Stromal cell of bone marrow (primary cell): ENCODE measurements around the gene TNN.

Experiments
- DNase-seq: peaks from one replicate; pipeline ENCODE4 v3.0.0-alpha.2; 2012; ENCODE audit warnings: low read depth

TNN gene

GRCh38 chr1:175174309-175175102 is 106.9 kb downstream of the TNN start:
- DNase-seq, result no peak

GRCh38 chr1:175176246-175176645 is 108.6 kb downstream of the TNN start:
- DNase-seq, result no peak

- DNase-seq, result no peak
These were observed 110.4 kb downstream of the TNN start for GRCh38 chr1:175178056-175178455.

- DNase-seq, result no peak
These were observed 110.8 kb downstream of the TNN start for GRCh38 chr1:175178456-175178855.

GRCh38 chr1:175179837-175180590 is 112.4 kb downstream of the TNN start:
- DNase-seq, result no peak

GRCh38 chr1:175182201-175182746 is 114.6 kb downstream of the TNN start:
- DNase-seq, result no peak

- DNase-seq, result no peak
These were observed 116.0 kb downstream of the TNN start for GRCh38 chr1:175183586-175183985.

GRCh38 chr1:175185903-175186302 is 118.3 kb downstream of the TNN start:
- DNase-seq, result no peak

GRCh38 chr1:175186433-175187160 is 119.0 kb downstream of the TNN start:
- no peak for DNase-seq

GRCh38 chr1:175188936-175189335 is 121.3 kb downstream of the TNN start:
- DNase-seq, result no peak

- no peak for DNase-seq
These were observed 124.0 kb downstream of the TNN start for GRCh38 chr1:175191659-175192058.

GRCh38 chr1:175192111-175192629 is 124.5 kb downstream of the TNN start:
- no peak for DNase-seq

GRCh38 chr1:175192630-175193526 is 125.2 kb downstream of the TNN start, which contains the start of gene KIAA0040:
TSS of gene KIAA0040 (minus strand) at chr1:175192776. CDS start at chr1:175161013, 31,763 bp downstream.
- DNase-seq, result no peak

GRCh38 chr1:175193527-175193910 is 125.9 kb downstream of the TNN start:
- no peak for DNase-seq

GRCh38 chr1:175195281-175195680 is 127.6 kb downstream of the TNN start:
- DNase-seq, result no peak

- DNase-seq, result no peak
These were observed 128.2 kb downstream of the TNN start for GRCh38 chr1:175195798-175196197.

- DNase-seq, result no peak
These were observed 129.9 kb downstream of the TNN start for GRCh38 chr1:175197531-175197930.
